ENCODE measurements around the gene COL6A3.

DNA sequence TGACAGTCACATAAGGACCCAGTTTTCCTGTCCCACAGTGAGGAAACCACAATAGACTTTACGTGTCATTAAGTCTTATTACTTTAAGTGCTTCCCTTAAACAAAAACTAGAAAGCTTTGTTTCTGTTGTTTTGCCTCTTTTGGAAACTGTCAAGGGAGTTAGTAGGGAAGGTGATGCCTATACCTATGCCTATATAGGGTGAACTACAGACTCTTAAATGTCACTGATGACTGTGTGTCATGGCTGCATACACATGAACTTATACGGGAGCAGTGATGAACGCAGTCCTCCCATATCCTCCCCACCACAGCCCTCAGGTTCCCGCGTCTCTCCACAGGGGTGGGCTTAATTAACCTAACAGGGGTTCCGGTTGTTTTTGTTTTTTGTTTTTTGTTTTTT, 97.6 kb downstream of the COL6A3 start:
- TF ChIP-seq, protein P1, sequence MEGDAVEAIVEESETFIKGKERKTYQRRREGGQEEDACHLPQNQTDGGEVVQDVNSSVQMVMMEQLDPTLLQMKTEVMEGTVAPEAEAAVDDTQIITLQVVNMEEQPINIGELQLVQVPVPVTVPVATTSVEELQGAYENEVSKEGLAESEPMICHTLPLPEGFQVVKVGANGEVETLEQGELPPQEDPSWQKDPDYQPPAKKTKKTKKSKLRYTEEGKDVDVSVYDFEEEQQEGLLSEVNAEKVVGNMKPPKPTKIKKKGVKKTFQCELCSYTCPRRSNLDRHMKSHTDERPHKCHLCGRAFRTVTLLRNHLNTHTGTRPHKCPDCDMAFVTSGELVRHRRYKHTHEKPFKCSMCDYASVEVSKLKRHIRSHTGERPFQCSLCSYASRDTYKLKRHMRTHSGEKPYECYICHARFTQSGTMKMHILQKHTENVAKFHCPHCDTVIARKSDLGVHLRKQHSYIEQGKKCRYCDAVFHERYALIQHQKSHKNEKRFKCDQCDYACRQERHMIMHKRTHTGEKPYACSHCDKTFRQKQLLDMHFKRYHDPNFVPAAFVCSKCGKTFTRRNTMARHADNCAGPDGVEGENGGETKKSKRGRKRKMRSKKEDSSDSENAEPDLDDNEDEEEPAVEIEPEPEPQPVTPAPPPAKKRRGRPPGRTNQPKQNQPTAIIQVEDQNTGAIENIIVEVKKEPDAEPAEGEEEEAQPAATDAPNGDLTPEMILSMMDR (IDR thresholded peaks at IDR 0.05), result no peak
- TF ChIP-seq POLR2A (IDR thresholded peaks at IDR 0.05) (no peak), EP300 (IDR thresholded peaks at IDR 0.05) (no peak)

All from sigmoid colon (tissue), 4 donors.